Measurements from ENCODE around the gene ELMO2. TPM values are rescaled to one million over a fixed set of nuclear protein-coding genes. Genes with fewer than 3 reads are reported as not detected.

ELMO2 gene
- total RNA-seq, 1 experiment from 2014 or later, result 28.4 TPM

- no peak overlapping the region for H3K27ac Mint-ChIP-seq
- H3K36me3 Mint-ChIP-seq, result peaks cover 2% of the 10 kb centered on the region
- no peak for DNase-seq (ENCODE audit: low spot score)
- H3K27me3 Mint-ChIP-seq (ENCODE audit: low read depth), result peaks cover 15% of the 10 kb centered on the region
- H3K4me1 Mint-ChIP-seq, result no peaks in the 10 kb centered on the region
- TF ChIP-seq TEAD1 (CRISPR knock-in tag; IDR thresholded peaks at IDR 0.05) (no peak), GRHL2 (CRISPR knock-in tag; IDR thresholded peaks at IDR 0.05; ENCODE audit: insufficient replicate concordance, severe bottlenecking) (no peak), SOX15 (CRISPR knock-in tag; IDR thresholded peaks at IDR 0.05) (no peak), OVOL2 (CRISPR knock-in tag; IDR thresholded peaks at IDR 0.05; ENCODE audit: borderline replicate concordance) (no peak), ZNF138 (CRISPR knock-in tag; conservative IDR thresholded peaks at IDR 0.05) (no peak), GABPB1 (CRISPR knock-in tag; IDR thresholded peaks at IDR 0.05) (no peak), ELF4 (CRISPR knock-in tag; IDR thresholded peaks at IDR 0.05; ENCODE audit: low read depth) (no peak), ERG (CRISPR knock-in tag; IDR thresholded peaks at IDR 0.05) (no peak), E2F1 (CRISPR knock-in tag; IDR thresholded peaks at IDR 0.05) (no peak), CREB1 (CRISPR knock-in tag; IDR thresholded peaks at IDR 0.05) (no peak), JUN (CRISPR knock-in tag; IDR thresholded peaks at IDR 0.05) (no peak), NFATC4 (CRISPR knock-in tag; IDR thresholded peaks at IDR 0.05) (no peak), STAT6 (CRISPR knock-in tag; conservative IDR thresholded peaks at IDR 0.05; ENCODE audit: low read depth) (no peak), RELA (CRISPR knock-in tag; IDR thresholded peaks at IDR 0.05; ENCODE audit: borderline replicate concordance) (no peak)
- ATAC-seq, result no peak
- peaks cover 2% of the 10 kb centered on the region for H3K9me3 Mint-ChIP-seq
- no peak overlapping the region for H3K4me3 Mint-ChIP-seq
- ChIA-PET POLR2A (no interaction called here), CTCF (interaction anchor here (0.9 kb wide), 1 partner anchor 24 kb away, joined by 3 read pairs; the partner anchor contains the start of gene ELMO2)
These were observed 24.7 kb upstream of the ELMO2 start for GRCh38 chr20:46430921-46431712.

GRCh38 chr20:46427384-46427783, 21.0 kb upstream of the ELMO2 start:
- DNase-seq (ENCODE audit: low spot score), result no peak
- no peaks in the 10 kb centered on the region for H3K9me3 Mint-ChIP-seq
- POLR2A ChIA-PET, result no interaction called here
- H3K4me3 Mint-ChIP-seq, result no peak overlapping the region
- no peak overlapping the region for H3K27ac Mint-ChIP-seq
- H3K4me1 Mint-ChIP-seq, result peaks cover 16% of the 10 kb centered on the region
- CTCF ChIA-PET, result interaction anchor here (0.6 kb wide), 1 partner anchor 224 kb away, joined by 3 read pairs; no protein-coding TSS in a partner anchor
- TF ChIP-seq JAZF1 (CRISPR knock-in tag; IDR thresholded peaks at IDR 0.05) (no peak), ATF1 (CRISPR knock-in tag; IDR thresholded peaks at IDR 0.05) (no peak), FOXK1 (CRISPR knock-in tag; IDR thresholded peaks at IDR 0.05) (no peak)
- H3K36me3 Mint-ChIP-seq, result no peaks in the 10 kb centered on the region
- no peak for ATAC-seq
- peaks cover 9% of the 10 kb centered on the region; the same call in 1 of the 2 replicates for H3K27me3 Mint-ChIP-seq (ENCODE audit: low read depth)
